Suprapubic skin (tissue), 4 donors: Measurements from ENCODE around the gene ZSWIM3.

ENCODE experiments used
- POLR2A ChIP-seq, 2 donors: fragments of 450-650 bp; IDR thresholded peaks; one replicate each; pipeline ENCODE4 v1.6.1; 2017; ENCODE audit warnings: antibody characterized with exemption in 2 of 2, mild to moderate bottlenecking in 2 of 2, moderate library complexity in 2 of 2
- POLR2AphosphoS5 ChIP-seq, 3 donors: sonication (generic); formaldehyde crosslinking; IDR thresholded peaks; one replicate each; pipeline ENCODE4 v1.6.1; 2017; ENCODE audit warnings: antibody characterized with exemption in 3 of 3
- TF ChIP-seq, protein P1 (sequence below), 2 donors: fragments of 200-600 bp in 1 of 2; fragments of 450-650 bp in 1 of 2; sonication (generic) in 1 of 2; IDR thresholded peaks; one replicate each; pipeline ENCODE4 v1.5.1; 2016 to 2019; ENCODE audit warnings: antibody characterized with exemption in 2 of 2, mild to moderate bottlenecking in 1 of 2, moderate library complexity in 1 of 2

DNA sequence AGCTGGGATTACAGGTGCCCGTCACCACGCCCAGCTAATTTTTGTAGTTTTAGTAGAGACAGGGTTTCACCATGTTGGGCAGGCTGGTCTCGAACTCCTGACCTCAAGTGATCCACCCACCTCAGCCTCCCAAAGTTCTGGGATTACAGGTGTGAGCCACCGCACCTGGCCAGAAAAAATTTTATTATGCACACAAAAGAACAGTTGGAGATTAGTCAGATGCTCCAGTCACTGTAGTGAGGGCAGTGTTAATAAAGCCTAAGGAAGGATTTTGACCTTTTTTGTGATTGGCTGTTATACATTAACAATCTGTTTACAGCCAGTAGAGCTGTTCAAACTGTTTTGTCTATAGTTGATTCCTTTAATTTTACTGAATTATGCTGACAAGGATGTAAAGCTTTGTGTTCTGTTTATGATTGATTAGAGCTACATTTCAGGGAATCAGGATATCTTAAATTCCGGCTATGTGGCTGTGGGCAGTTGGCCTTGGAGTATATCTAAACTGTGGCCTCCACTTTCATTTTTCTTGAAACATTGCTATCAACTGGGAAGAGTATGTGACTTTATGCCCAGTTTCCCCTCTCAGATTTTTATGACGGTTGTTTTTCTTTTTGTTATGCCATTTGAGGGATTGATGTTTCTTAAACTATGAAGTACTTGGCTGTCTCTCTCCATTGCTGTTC lies 9.9 kb downstream of the ZSWIM3 start:
- TF ChIP-seq, protein P1, sequence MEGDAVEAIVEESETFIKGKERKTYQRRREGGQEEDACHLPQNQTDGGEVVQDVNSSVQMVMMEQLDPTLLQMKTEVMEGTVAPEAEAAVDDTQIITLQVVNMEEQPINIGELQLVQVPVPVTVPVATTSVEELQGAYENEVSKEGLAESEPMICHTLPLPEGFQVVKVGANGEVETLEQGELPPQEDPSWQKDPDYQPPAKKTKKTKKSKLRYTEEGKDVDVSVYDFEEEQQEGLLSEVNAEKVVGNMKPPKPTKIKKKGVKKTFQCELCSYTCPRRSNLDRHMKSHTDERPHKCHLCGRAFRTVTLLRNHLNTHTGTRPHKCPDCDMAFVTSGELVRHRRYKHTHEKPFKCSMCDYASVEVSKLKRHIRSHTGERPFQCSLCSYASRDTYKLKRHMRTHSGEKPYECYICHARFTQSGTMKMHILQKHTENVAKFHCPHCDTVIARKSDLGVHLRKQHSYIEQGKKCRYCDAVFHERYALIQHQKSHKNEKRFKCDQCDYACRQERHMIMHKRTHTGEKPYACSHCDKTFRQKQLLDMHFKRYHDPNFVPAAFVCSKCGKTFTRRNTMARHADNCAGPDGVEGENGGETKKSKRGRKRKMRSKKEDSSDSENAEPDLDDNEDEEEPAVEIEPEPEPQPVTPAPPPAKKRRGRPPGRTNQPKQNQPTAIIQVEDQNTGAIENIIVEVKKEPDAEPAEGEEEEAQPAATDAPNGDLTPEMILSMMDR (IDR thresholded peaks at IDR 0.05) = no peak
- no peak for TF ChIP-seq POLR2A (IDR thresholded peaks at IDR 0.05)
- no peak for TF ChIP-seq POLR2AphosphoS5 (IDR thresholded peaks at IDR 0.05)
